Measurements from ENCODE around the gene KLHL42.
"Not testable (repeated sequence)": the region's sequence is repeated elsewhere in the genome, so short reads cannot be mapped to it uniquely, and the experiment has no call there.

KLHL42 gene

GRCh38 chr12:27844366-27845090 lies 64.5 kb downstream of the KLHL42 start:
- Histone ChIP-seq H3K27me3 (ENCODE audit: insufficient read depth, poor library complexity, severe bottlenecking) (no peaks in the 10 kb centered on the region), H3K27ac (ENCODE audit: poor library complexity, severe bottlenecking) (no peak overlapping the region), H3K36me3 (ENCODE audit: low read depth) (no peaks in the 10 kb centered on the region), H3K9me3 (ENCODE audit: severe bottlenecking) (no peaks in the 10 kb centered on the region), H3K4me1 (ENCODE audit: insufficient read depth, poor library complexity, severe bottlenecking) (no peaks in the 10 kb centered on the region), H3K4me3 (ENCODE audit: severe bottlenecking) (no peak overlapping the region)
- no peak for TF ChIP-seq CTCF (IDR thresholded peaks at IDR 0.05; ENCODE audit: poor library complexity, severe bottlenecking)
- no peak for DNase-seq (ENCODE audit: low spot score)
- no peak for ATAC-seq (ENCODE audit: low read depth)

- no peak for ATAC-seq (ENCODE audit: low read depth)
- Histone ChIP-seq H3K9me3 (ENCODE audit: severe bottlenecking) (no peaks in the 10 kb centered on the region), H3K27me3 (ENCODE audit: insufficient read depth, poor library complexity, severe bottlenecking) (no peaks in the 10 kb centered on the region), H3K4me3 (ENCODE audit: severe bottlenecking) (no peak overlapping the region), H3K36me3 (ENCODE audit: low read depth) (no peaks in the 10 kb centered on the region), H3K27ac (ENCODE audit: poor library complexity, severe bottlenecking) (no peak overlapping the region), H3K4me1 (ENCODE audit: insufficient read depth, poor library complexity, severe bottlenecking) (no peaks in the 10 kb centered on the region)
- TF ChIP-seq CTCF (IDR thresholded peaks at IDR 0.05; ENCODE audit: poor library complexity, severe bottlenecking): no peak
- no peak for DNase-seq (ENCODE audit: low spot score)
Measured at GRCh38 chr12:27845187-27845586, 65.2 kb downstream of the KLHL42 start.

- not testable (repeated sequence) for H3K4me3 ChIP-seq (ENCODE audit: severe bottlenecking); DNase-seq (ENCODE audit: low spot score); H3K27ac ChIP-seq (ENCODE audit: poor library complexity, severe bottlenecking); H3K36me3 ChIP-seq (ENCODE audit: low read depth); H3K9me3 ChIP-seq (ENCODE audit: severe bottlenecking); H3K27me3 ChIP-seq (ENCODE audit: insufficient read depth, poor library complexity, severe bottlenecking); H3K4me1 ChIP-seq (ENCODE audit: insufficient read depth, poor library complexity, severe bottlenecking); ATAC-seq (ENCODE audit: low read depth)
Measured at GRCh38 chr12:27845706-27846105, 65.7 kb downstream of the KLHL42 start.

- ATAC-seq (ENCODE audit: low read depth); H3K27ac ChIP-seq (ENCODE audit: poor library complexity, severe bottlenecking); H3K9me3 ChIP-seq (ENCODE audit: severe bottlenecking); DNase-seq (ENCODE audit: low spot score); H3K36me3 ChIP-seq (ENCODE audit: low read depth); H3K4me1 ChIP-seq (ENCODE audit: insufficient read depth, poor library complexity, severe bottlenecking); H3K4me3 ChIP-seq (ENCODE audit: severe bottlenecking); H3K27me3 ChIP-seq (ENCODE audit: insufficient read depth, poor library complexity, severe bottlenecking): not testable (repeated sequence)
Measured at GRCh38 chr12:27847293-27847692, 67.3 kb downstream of the KLHL42 start.

- ATAC-seq (ENCODE audit: low read depth) (no peak), DNase-seq (ENCODE audit: low spot score) (no peak)
- no peaks in the 10 kb centered on the region for H3K36me3 ChIP-seq (ENCODE audit: low read depth)
- H3K4me1 ChIP-seq (ENCODE audit: insufficient read depth, poor library complexity, severe bottlenecking): no peaks in the 10 kb centered on the region
- H3K4me3 ChIP-seq (ENCODE audit: severe bottlenecking): no peak overlapping the region
- no peaks in the 10 kb centered on the region for H3K27me3 ChIP-seq (ENCODE audit: insufficient read depth, poor library complexity, severe bottlenecking)
- H3K27ac ChIP-seq (ENCODE audit: poor library complexity, severe bottlenecking): no peak overlapping the region
- H3K9me3 ChIP-seq (ENCODE audit: severe bottlenecking): no peaks in the 10 kb centered on the region
- TF ChIP-seq CTCF (IDR thresholded peaks at IDR 0.05; ENCODE audit: poor library complexity, severe bottlenecking): no peak
Measured at GRCh38 chr12:27851311-27851710, 71.3 kb downstream of the KLHL42 start.

GRCh38 chr12:27852117-27852516 lies 72.1 kb downstream of the KLHL42 start:
- no peaks in the 10 kb centered on the region for H3K9me3 ChIP-seq (ENCODE audit: severe bottlenecking)
- no peaks in the 10 kb centered on the region for H3K36me3 ChIP-seq (ENCODE audit: low read depth)
- TF ChIP-seq CTCF (IDR thresholded peaks at IDR 0.05; ENCODE audit: poor library complexity, severe bottlenecking): no peak
- DNase-seq (ENCODE audit: low spot score): no peak
- H3K4me3 ChIP-seq (ENCODE audit: severe bottlenecking): no peak overlapping the region
- no peak overlapping the region for H3K27ac ChIP-seq (ENCODE audit: poor library complexity, severe bottlenecking)
- H3K4me1 ChIP-seq (ENCODE audit: insufficient read depth, poor library complexity, severe bottlenecking): no peaks in the 10 kb centered on the region
- no peak for ATAC-seq (ENCODE audit: low read depth)
- H3K27me3 ChIP-seq (ENCODE audit: insufficient read depth, poor library complexity, severe bottlenecking): no peaks in the 10 kb centered on the region

Data from RWPE2 (cell line).